GM08714 (cell line): ENCODE results near the gene TCN2.
"Not testable (repeated sequence)": the region's sequence is repeated elsewhere in the genome, so short reads cannot be mapped to it uniquely, and the experiment has no call there.

Experiments used
- H3K4me3 ChIP-seq: fragments of 200-500 bp; sonication (Bioruptor generic); 2 replicates; pipeline ENCODE4 v1.5.1; 2014; ENCODE audit warnings: mild to moderate bottlenecking, low read length, inconsistent platforms
- ZNF274 ChIP-seq: IDR thresholded peaks from 2 replicates; pipeline ENCODE4 v1.6.1; 2012; ENCODE audit warnings: mild to moderate bottlenecking, low read depth, low read length

TCN2 gene

GRCh38 chr22:30606455-30607299 lies at the start of gene TCN2:
TSS of gene TCN2 (plus strand) at chr22:30607174. CDS start at chr22:30607332, 158 bp downstream.
- peak within 1 kb of the TSS; percentile 61; the same call in 1 of the 2 replicates for H3K4me3 ChIP-seq
- no peak for TF ChIP-seq ZNF274

GRCh38 chr22:30557243-30557642 lies 49.7 kb upstream of the TCN2 start:
- H3K4me3 ChIP-seq: no peak overlapping the region
- no peak for TF ChIP-seq ZNF274

DNA sequence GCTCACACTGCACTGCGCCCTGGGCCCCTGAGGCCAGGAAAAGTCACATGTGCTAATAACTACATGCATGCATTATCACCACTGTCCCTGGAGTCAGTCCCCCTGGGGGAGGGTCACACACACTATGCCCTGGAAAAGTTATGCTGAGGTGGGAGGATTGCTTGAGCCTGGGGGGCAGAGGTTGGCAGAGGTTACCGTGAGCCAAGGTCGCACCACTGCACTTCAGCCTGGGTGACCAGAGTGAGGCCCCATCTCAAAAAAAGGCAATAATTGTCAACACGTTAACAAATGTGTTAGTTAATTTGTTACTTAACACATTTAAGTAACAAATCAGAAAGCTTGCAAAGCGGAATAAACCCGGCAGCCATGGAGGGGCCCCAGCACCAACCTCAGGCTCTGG lies 47.1 kb upstream of the TCN2 start:
- no peak overlapping the region for H3K4me3 ChIP-seq
- TF ChIP-seq ZNF274: no peak

GRCh38 chr22:30560643-30561202 lies 46.3 kb upstream of the TCN2 start:
- H3K4me3 ChIP-seq: not testable (repeated sequence)

- no peak for TF ChIP-seq ZNF274
- H3K4me3 ChIP-seq: no peak overlapping the region
Observed at GRCh38 chr22:30561402-30562189, 45.4 kb upstream of the TCN2 start.

GRCh38 chr22:30562366-30562765 lies 44.6 kb upstream of the TCN2 start:
- H3K4me3 ChIP-seq: no peak overlapping the region
- no peak for TF ChIP-seq ZNF274

DNA sequence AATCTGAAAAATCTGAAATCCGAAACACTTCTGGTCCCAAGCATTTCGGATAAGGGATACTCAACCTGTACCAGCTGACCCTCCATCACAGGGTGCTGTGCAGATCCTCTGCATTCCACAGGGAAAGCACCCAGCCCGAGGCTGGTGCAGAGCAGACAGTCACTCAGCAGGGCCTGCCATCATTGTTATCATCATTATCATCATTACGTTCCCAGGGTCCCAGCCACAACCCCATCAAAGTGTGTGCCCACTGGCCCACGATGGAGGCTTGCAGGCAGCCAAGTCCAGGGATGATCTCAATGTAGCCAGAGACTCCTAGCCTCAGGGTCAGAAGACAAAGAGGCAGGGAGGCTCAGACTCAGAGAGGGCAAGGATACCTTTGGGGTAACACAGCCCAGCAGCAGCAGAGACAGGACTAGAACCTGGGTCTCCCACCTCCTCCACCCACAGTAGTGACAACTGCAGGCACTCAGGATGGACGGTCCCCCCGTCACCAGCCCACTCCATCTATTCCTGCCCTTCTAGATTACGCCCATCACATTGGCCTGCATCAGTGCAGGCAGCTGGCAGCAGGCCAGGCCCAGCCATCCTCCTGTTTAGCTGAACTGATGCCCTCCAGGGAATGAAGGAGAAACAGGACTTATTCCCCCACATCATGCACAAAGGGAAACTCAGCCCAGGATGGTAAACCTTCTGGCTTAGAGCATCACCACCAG lies 42.8 kb upstream of the TCN2 start:
- no peak overlapping the region for H3K4me3 ChIP-seq
- TF ChIP-seq ZNF274: no peak

DNA sequence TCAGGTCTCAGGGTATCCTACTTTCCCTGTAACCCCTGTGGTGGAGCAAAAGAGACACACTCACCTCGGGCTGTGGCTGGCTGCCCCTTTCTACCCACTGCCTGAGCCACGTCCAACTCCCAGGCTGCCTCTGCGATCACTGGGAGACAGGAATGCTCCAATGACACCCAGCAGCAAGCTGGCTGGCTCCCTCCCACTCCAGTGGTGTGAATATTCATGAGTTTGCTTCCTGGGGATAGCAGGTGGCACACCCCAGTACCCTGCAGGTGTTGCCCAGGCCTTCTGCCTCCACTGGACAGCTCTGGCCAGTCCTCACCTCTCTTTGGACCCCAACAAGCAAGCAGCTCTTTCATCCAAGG lies 42.2 kb upstream of the TCN2 start:
- no peak overlapping the region for H3K4me3 ChIP-seq
- no peak for TF ChIP-seq ZNF274

- no peak for TF ChIP-seq ZNF274
Observed at GRCh38 chr22:30565341-30565740, 41.6 kb upstream of the TCN2 start.

GRCh38 chr22:30566125-30566524 lies 40.8 kb upstream of the TCN2 start:
- no peak for TF ChIP-seq ZNF274
- H3K4me3 ChIP-seq: no peak overlapping the region

More at GRCh38 chr22:30565341-30565740, 41.6 kb upstream of the TCN2 start:
- no peak overlapping the region for H3K4me3 ChIP-seq

- H3K4me3 ChIP-seq: not testable (repeated sequence)
Observed at GRCh38 chr22:30567277-30567676, 39.7 kb upstream of the TCN2 start.

DNA sequence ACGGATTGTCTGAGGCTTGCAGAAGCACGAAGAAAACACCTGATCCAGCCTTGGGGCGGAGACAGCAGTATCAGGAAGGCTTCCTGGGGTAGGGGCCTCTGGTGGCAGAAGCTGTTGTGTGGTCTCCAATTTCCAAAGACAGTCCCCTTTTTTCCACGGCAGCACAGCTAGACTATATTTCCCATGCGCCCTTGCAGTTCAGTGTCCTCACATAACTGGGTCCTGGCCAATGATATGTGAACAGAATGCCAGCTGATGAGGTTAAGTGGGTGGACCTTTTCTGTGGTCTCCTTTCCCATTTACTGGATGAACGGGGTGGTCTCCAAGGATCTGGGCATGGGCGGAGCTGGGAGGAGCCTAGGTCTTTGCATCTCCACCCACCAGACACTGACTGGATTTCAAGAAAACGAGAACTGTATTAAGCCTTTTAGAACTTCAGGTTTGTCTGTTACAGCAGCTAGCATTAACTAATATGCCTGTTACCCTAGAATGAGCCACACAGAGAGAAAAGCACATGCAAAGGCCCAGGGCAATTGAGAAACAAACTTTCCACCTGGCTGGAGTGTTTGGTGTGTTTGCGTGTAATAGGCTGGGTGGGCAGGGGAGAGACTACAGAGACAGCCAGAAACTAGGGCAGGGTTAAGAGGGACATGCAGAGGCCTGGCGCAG lies 38.7 kb upstream of the TCN2 start:
- no peak for TF ChIP-seq ZNF274
- H3K4me3 ChIP-seq: no peak overlapping the region

DNA sequence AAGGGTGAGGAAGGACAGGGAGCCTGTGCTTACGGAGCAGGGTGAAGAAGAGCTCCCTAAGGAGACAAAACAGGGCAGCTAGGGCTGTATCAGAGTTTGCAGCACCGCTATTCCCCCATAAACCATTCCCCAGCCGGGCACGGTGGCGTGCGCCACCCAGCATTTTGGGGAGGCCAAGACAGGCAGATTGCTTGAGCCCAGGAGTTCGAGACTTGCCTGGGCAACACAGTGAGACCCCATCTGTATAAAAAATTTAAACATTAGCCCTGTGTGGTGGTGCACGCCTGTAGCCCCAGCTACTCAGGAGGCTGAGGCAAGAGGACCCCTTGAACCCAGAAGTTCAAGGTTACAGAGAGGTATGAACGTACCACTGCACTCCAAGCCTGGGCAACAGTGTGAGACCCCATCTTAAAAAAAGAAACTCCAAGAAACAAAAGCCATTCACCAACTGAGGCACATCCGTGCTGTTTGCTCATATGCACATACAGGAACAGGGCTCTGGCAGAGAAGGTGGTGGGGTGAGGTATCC lies 37.2 kb upstream of the TCN2 start:
- no peak overlapping the region for H3K4me3 ChIP-seq
- no peak for TF ChIP-seq ZNF274

DNA sequence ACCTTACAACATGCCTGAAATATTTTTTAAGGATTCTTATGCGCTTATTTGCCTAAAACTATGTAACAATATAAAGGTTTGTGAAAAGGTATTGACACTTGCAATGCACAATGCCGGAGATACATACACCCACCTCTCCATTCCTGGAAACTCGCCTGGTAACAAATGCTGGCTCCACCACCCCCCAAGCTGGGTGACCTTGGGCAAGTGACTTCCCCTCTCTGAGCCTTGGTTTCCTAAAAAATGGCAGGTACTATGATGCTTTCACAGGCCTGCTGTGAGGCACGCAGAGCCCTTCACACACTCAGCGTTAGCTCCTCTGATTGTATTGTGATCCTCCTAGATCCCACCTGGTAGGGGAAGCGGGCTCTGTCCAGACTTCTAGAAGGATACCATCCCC lies 34.8 kb upstream of the TCN2 start:
- no peak overlapping the region for H3K4me3 ChIP-seq
- TF ChIP-seq ZNF274: no peak
